ENCODE measurements around the gene KLHL29. TPM values are rescaled to one million over a fixed set of nuclear protein-coding genes. Genes with fewer than 3 reads are reported as not detected.
A peak's percentile ranks its signal among the peaks of the same experiment; 100 is the strongest.

KLHL29 gene
- total and polyA plus RNA-seq, 2 of the 13 experiments (the other 11 are each of a cell fraction or from before 2014, with no cell fraction given) = 0.01 TPM; not detected in 1

GRCh38 chr2:23624378-23624777 is 239.4 kb downstream of the KLHL29 start (continued):
- TF ChIP-seq ZNF543 (CRISPR knock-in tag; IDR thresholded peaks at IDR 0.05) (no peak), SETDB1 (CRISPR knock-in tag; IDR thresholded peaks at IDR 0.05; ENCODE audit: borderline replicate concordance) (no peak), SMARCE1 (IDR thresholded peaks at IDR 0.05; ENCODE audit: borderline replicate concordance) (no peak), ZKSCAN1 (IDR thresholded peaks at IDR 0.05; ENCODE audit: low read length) (no peak), XRCC5 (optimal IDR thresholded peaks at IDR 0.05; ENCODE audit: low read length) (peak; percentile 64), BORCS8-MEF2B (CRISPR knock-in tag; IDR thresholded peaks at IDR 0.05) (no peak), GFI1 (CRISPR knock-in tag; IDR thresholded peaks at IDR 0.05; ENCODE audit: borderline replicate concordance) (no peak), SMC3 (IDR thresholded peaks at IDR 0.05; ENCODE audit: low read length) (peak; percentile 10; the same call in 1 of the 2 replicates), ZNF382 (CRISPR knock-in tag; IDR thresholded peaks at IDR 0.05; ENCODE audit: borderline replicate concordance) (no peak), ZNF883 (CRISPR knock-in tag; IDR thresholded peaks at IDR 0.05; ENCODE audit: not compliant biosample characterization) (no peak), STAG1 (CRISPR knock-in tag; IDR thresholded peaks at IDR 0.05) (peak; percentile 50), RCOR2 (CRISPR knock-in tag; IDR thresholded peaks at IDR 0.05) (no peak), ZNF484 (CRISPR knock-in tag; IDR thresholded peaks at IDR 0.05; ENCODE audit: borderline replicate concordance, low read depth) (no peak)
- TF ChIP-seq, protein P1, sequence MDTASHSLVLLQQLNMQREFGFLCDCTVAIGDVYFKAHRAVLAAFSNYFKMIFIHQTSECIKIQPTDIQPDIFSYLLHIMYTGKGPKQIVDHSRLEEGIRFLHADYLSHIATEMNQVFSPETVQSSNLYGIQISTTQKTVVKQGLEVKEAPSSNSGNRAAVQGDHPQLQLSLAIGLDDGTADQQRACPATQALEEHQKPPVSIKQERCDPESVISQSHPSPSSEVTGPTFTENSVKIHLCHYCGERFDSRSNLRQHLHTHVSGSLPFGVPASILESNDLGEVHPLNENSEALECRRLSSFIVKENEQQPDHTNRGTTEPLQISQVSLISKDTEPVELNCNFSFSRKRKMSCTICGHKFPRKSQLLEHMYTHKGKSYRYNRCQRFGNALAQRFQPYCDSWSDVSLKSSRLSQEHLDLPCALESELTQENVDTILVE (CRISPR knock-in tag; IDR thresholded peaks at IDR 0.05) = no peak
- TF ChIP-seq, protein P2, sequence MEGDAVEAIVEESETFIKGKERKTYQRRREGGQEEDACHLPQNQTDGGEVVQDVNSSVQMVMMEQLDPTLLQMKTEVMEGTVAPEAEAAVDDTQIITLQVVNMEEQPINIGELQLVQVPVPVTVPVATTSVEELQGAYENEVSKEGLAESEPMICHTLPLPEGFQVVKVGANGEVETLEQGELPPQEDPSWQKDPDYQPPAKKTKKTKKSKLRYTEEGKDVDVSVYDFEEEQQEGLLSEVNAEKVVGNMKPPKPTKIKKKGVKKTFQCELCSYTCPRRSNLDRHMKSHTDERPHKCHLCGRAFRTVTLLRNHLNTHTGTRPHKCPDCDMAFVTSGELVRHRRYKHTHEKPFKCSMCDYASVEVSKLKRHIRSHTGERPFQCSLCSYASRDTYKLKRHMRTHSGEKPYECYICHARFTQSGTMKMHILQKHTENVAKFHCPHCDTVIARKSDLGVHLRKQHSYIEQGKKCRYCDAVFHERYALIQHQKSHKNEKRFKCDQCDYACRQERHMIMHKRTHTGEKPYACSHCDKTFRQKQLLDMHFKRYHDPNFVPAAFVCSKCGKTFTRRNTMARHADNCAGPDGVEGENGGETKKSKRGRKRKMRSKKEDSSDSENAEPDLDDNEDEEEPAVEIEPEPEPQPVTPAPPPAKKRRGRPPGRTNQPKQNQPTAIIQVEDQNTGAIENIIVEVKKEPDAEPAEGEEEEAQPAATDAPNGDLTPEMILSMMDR (CRISPR knock-in tag; IDR thresholded peaks at IDR 0.05) = peak; percentile 80

Measured in HepG2 (cell line).